Mammary epithelial cell (primary cell): Measurements from ENCODE around the gene OR52N5.

Experiments
- EZH2 ChIP-seq: IDR thresholded peaks from 2 replicates; pipeline ENCODE4 v1.6.1; 2012; ENCODE audit warnings: low read length, inconsistent platforms, borderline replicate concordance
- TF ChIP-seq, protein P1 (sequence below), 2 donors: IDR thresholded peaks in 1 of 2; conservative IDR thresholded peaks in 1 of 2; 2 replicates each; pipeline ENCODE4 v1.5.1; 2011 to 2012; ENCODE audit warnings: inconsistent platforms in 2 of 2, low read length in 2 of 2, mild to moderate bottlenecking in 2 of 2, control low read depth in 1 of 2, low read depth in 1 of 2; ENCODE audit not compliant: insufficient read depth in 1 of 2; ENCODE audit errors: extremely low read depth in 1 of 2

DNA sequence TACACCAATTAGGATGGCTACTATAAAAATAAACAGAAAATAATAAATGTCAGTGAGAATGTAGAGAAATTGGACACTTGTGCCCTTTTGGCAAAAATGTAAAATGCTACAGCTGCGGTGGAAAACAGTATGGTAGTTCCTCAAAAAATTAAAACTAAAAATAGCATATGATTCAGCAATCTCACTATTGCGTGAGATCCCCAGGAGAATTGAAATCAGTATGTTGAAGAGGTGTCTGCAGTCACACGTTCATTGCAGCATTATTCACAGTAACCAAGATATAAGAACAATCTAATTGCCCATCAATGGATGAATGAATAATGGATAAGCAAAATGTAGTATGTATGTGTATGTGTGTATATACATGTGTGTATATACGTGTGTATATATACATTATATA is 32.4 kb upstream of the OR52N5 start:
- TF ChIP-seq, protein P1, sequence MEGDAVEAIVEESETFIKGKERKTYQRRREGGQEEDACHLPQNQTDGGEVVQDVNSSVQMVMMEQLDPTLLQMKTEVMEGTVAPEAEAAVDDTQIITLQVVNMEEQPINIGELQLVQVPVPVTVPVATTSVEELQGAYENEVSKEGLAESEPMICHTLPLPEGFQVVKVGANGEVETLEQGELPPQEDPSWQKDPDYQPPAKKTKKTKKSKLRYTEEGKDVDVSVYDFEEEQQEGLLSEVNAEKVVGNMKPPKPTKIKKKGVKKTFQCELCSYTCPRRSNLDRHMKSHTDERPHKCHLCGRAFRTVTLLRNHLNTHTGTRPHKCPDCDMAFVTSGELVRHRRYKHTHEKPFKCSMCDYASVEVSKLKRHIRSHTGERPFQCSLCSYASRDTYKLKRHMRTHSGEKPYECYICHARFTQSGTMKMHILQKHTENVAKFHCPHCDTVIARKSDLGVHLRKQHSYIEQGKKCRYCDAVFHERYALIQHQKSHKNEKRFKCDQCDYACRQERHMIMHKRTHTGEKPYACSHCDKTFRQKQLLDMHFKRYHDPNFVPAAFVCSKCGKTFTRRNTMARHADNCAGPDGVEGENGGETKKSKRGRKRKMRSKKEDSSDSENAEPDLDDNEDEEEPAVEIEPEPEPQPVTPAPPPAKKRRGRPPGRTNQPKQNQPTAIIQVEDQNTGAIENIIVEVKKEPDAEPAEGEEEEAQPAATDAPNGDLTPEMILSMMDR (conservative IDR thresholded peaks at IDR 0.05 in 1 of 2, IDR thresholded peaks at IDR 0.05 in 1 of 2; ENCODE audit: extremely low read depth in 1 of 2, insufficient read depth in 1 of 2, low read depth in 1 of 2, low read length in 2 of 2), result no peak
- no peak for TF ChIP-seq EZH2
